Calu3 (cell line): Measurements from ENCODE around the gene PWWP2B. TPM values are rescaled to one million over a fixed set of nuclear protein-coding genes. Genes with fewer than 3 reads are reported as not detected.
A peak's percentile ranks its signal among the peaks of the same experiment; 100 is the strongest.

Experiments used
- BruUV-seq: library from RNA; stranded (reverse); fragments of 400-500 nt; replicated peaks from 2 replicates; lab custom pipeline; 2021; lab: Mats Ljungman, UMichigan
- CTCF ChIA-PET: fragments of 300-600 bp; sonication (Branson Sonifier 250); formaldehyde crosslinking; loops from one replicate; lab custom pipeline; 2022; ENCODE audit warnings: antibody characterized with exemption; lab: Charles Lee
- DNase-seq: peaks from one replicate; pipeline ENCODE4 v3.0.0; 2022
- H3K27ac Mint-ChIP-seq: one replicate; pipeline ENCODE4 v1.8.0; 2022; ENCODE audit warnings: mixed read lengths; ENCODE audit not compliant: unreplicated experiment
- H3K27me3 Mint-ChIP-seq: one replicate; pipeline ENCODE4 v1.8.0; 2022; ENCODE audit warnings: mixed read lengths; ENCODE audit not compliant: unreplicated experiment
- H3K36me3 Mint-ChIP-seq: one replicate; pipeline ENCODE4 v1.8.0; 2022; ENCODE audit warnings: mild to moderate bottlenecking, moderate library complexity, mixed read lengths; ENCODE audit not compliant: insufficient read depth, unreplicated experiment
- H3K4me1 Mint-ChIP-seq: one replicate; pipeline ENCODE4 v1.8.0; 2022; ENCODE audit warnings: mild to moderate bottlenecking, low read depth, mixed read lengths; ENCODE audit not compliant: unreplicated experiment
- H3K4me3 Mint-ChIP-seq: one replicate; pipeline ENCODE4 v1.8.0; 2022; ENCODE audit warnings: mild to moderate bottlenecking, low read depth, moderate library complexity, mixed read lengths; ENCODE audit not compliant: unreplicated experiment
- H3K9me3 Mint-ChIP-seq: one replicate; pipeline ENCODE4 v1.8.0; 2022; ENCODE audit warnings: low read depth, mixed read lengths; ENCODE audit not compliant: unreplicated experiment
- intact Hi-C: fragments of 100-400 bp; cut with micrococcal nuclease; formaldehyde crosslinking; loops from one replicate; pipeline ENCODE4 v1.10.0; 2022; ENCODE audit not compliant: unreplicated experiment
- total RNA-seq: library from RNA; stranded (reverse); gene quantifications from 2 replicates; pipeline ENCODE4 v1.2.3, GENCODE V29; 2022
- TF ChIP-seq, protein P1 (sequence below): fragments of 200-600 bp; IDR thresholded peaks from one replicate; pipeline ENCODE4 v1.8.0; 2022; ENCODE audit warnings: antibody characterized with exemption; ENCODE audit not compliant: unreplicated experiment

PWWP2B gene
- total RNA-seq, 1 experiment from 2014 or later, result 12.9 TPM

DNA sequence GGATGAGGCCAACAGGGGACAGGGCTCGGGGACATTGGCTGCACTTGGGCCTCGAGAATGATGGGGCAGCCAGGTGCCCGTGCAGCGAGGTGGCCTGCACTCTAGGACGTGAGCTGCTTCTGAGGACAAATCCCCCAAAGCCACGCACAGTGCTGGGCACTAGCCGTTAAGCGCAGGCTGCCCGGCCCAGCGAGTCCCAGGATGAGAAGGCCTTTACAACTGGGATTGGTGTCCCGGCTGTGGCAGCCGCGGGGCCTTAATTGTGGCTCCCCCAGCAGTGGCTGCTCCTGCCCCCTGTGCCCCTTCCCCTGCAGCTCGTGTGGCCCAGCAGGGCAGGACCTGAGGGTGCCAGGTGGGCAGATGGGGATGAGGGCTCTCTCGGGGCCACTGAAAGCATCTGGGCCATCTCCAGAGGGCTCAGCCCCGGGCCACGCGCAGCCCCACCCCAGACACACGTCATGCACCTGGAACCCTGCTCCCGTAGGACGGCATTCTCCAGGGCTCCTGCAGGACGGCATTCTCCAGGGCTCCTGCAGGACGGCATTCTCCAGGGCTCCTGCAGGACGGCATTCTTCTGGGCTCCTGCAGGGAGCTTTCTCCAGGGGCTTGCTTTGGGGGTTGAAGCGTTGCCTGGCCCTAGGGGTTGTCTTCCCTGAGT is 6.6 kb downstream of the PWWP2B start:
- H3K4me1 Mint-ChIP-seq, result no peaks in the 10 kb centered on the region
- no peaks in the 10 kb centered on the region for H3K27me3 Mint-ChIP-seq
- H3K27ac Mint-ChIP-seq, result no peak overlapping the region
- CTCF ChIA-PET, result no interaction called here
- no peaks in the 10 kb centered on the region for H3K9me3 Mint-ChIP-seq
- peak; percentile 35 for DNase-seq
- peaks cover 30% of the 10 kb centered on the region for H3K36me3 Mint-ChIP-seq
- intact Hi-C loops, result no loop called here
- no TSS peak for BruUV-seq
- TF ChIP-seq, protein P1, sequence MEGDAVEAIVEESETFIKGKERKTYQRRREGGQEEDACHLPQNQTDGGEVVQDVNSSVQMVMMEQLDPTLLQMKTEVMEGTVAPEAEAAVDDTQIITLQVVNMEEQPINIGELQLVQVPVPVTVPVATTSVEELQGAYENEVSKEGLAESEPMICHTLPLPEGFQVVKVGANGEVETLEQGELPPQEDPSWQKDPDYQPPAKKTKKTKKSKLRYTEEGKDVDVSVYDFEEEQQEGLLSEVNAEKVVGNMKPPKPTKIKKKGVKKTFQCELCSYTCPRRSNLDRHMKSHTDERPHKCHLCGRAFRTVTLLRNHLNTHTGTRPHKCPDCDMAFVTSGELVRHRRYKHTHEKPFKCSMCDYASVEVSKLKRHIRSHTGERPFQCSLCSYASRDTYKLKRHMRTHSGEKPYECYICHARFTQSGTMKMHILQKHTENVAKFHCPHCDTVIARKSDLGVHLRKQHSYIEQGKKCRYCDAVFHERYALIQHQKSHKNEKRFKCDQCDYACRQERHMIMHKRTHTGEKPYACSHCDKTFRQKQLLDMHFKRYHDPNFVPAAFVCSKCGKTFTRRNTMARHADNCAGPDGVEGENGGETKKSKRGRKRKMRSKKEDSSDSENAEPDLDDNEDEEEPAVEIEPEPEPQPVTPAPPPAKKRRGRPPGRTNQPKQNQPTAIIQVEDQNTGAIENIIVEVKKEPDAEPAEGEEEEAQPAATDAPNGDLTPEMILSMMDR, result no peak
- H3K4me3 Mint-ChIP-seq, result no peak overlapping the region

DNA sequence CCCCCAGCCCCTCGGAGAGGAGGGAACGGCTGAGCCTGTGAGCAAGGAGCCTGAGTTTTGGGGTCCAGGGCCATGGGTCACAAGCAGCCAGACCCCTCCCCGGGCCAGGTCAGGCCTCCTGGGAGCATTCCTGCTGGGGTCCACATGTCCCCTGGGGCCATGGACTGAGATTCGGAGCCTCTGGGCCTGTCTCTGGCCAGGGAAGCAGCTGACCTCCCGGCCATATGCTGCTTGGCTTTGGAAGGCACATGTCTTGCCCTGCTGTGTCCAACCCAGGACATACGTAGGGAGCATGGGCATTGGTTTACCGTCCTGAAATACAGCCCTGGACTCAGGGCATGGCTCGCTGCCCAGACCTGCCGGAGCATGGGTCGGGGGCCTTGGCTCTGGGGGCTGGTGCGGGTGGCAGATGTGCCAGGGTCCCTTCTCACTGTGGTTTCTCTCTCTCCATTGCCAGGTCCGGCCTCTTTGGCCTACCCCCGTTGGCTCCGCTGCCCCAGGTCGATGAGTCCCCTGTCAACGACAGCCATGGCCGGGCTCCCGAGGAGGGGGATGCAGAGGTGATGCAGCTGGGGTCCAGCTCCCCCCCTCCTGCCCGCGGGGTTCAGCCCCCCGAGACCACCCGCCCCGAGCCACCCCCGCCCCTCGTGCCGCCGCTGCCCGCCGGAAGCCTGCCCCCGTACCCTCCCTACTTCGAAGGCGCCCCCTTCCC is 7.3 kb downstream of the PWWP2B start:
- CTCF ChIA-PET, result no interaction called here
- BruUV-seq, result no TSS peak
- Mint-ChIP-seq H3K4me1 (no peaks in the 10 kb centered on the region), H3K27ac (no peak overlapping the region), H3K9me3 (no peaks in the 10 kb centered on the region), H3K4me3 (no peak overlapping the region), H3K36me3 (peaks cover 36% of the 10 kb centered on the region), H3K27me3 (no peaks in the 10 kb centered on the region)
- TF ChIP-seq, protein P1, result no peak
- intact Hi-C loops, result no loop called here
- no peak for DNase-seq

DNA sequence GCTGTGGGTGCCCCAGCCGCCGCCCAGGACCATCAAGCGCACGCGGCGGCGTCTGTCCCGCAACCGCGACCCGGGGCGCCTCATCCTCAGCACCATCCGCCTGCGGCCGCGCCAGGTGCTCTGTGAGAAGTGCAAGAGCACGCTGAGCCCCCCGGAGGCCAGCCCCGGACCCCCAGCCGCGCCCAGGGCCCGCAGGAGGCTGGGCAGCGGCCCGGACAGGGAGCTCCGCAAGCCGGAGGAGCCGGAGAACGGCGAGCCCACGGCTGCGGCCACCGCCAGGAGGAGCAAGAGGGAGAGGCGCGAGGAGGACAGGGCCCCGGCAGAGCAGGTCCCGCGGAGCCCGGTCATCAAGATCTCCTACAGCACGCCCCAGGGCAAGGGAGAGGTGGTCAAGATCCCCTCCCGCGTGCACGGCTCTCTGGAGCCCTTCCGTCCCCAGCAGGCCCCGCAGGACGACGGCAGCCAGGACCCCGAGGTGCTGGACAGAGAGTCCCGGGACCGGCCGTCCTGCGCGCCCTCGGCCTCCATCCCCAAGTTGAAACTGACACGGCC is 8.0 kb downstream of the PWWP2B start:
- no TSS peak for BruUV-seq

DNA sequence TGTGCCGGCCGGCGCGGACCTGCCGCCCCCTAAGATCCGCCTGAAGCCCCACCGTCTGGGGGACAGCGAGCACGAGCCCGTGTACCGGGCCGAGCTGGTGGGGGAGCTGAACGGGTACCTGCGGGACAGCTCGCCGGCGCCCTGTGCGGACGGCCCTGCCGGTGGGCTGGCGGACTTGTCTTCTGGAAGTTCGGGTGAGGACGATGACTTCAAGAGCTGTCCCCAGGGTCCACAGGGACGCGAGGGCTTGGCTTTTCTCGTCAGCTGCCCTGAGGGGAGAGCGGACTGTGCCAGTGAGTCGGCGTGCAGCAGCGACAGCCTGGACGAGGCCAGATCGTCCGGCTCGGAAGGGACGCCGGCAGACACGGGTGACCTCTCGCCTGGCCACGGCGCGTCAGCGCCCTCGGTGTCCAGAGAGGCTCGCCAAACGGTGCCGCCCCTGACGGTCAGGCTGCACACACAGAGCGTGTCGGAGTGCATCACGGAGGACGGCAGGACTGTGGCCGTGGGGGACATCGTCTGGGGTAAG is 8.5 kb downstream of the PWWP2B start:
- no TSS peak for BruUV-seq
- intact Hi-C loops, result no loop called here
- peaks cover 36% of the 10 kb centered on the region for H3K36me3 Mint-ChIP-seq
- no peak overlapping the region for H3K4me3 Mint-ChIP-seq
- no peak overlapping the region for H3K27ac Mint-ChIP-seq
- DNase-seq, result no peak
- TF ChIP-seq, protein P1, result no peak
- no peaks in the 10 kb centered on the region for H3K4me1 Mint-ChIP-seq
- H3K27me3 Mint-ChIP-seq, result no peaks in the 10 kb centered on the region
- CTCF ChIA-PET, result no interaction called here
- H3K9me3 Mint-ChIP-seq, result no peaks in the 10 kb centered on the region

More for the DNA sequence above, 8.0 kb downstream of the PWWP2B start:
- TF ChIP-seq, protein P1, result no peak
- no peak for DNase-seq
- Mint-ChIP-seq H3K9me3 (no peaks in the 10 kb centered on the region), H3K36me3 (peaks cover 36% of the 10 kb centered on the region), H3K27me3 (no peaks in the 10 kb centered on the region), H3K4me3 (no peak overlapping the region), H3K27ac (no peak overlapping the region), H3K4me1 (no peaks in the 10 kb centered on the region)
- CTCF ChIA-PET, result no interaction called here
- intact Hi-C loops, result no loop called here
